ENCODE data around the gene CHID1.

GRCh38 chr11:913043-913442 lies 2.4 kb upstream of the CHID1 start:
- TF ChIP-seq CTCF (IDR thresholded peaks at IDR 0.05; ENCODE audit: insufficient read depth, low read depth, low read length) = no peak
- no peak for TF ChIP-seq EZH2 (IDR thresholded peaks at IDR 0.05; ENCODE audit: insufficient read depth, low read length)

All from astrocyte (in vitro differentiated cells and primary cell).